K562 (cell line): Measurements from ENCODE around the gene HNRNPF. TPM values are rescaled to one million over a fixed set of nuclear protein-coding genes. Genes with fewer than 3 reads are reported as not detected.
A peak's percentile ranks its signal among the peaks of the same experiment; 100 is the strongest.

Experiments
- CHD2 ChIP-seq: IDR thresholded peaks from 2 replicates; pipeline ENCODE4 v1.6.1; 2011; ENCODE audit warnings: low read depth, low read length
- E4F1 ChIP-seq: fragments of 250-450 bp; sonication (Bioruptor Pico); IDR thresholded peaks from 2 replicates; pipeline ENCODE4 v1.5.0; 2021; ENCODE audit warnings: mild to moderate bottlenecking, borderline replicate concordance
- NCOA1 ChIP-seq: fragments of 450-650 bp; IDR thresholded peaks from 2 replicates; pipeline ENCODE4 v1.6.1; 2016; ENCODE audit warnings: low read depth
- SMAD3 ChIP-seq: fragments of 450-650 bp; formaldehyde crosslinking; conservative IDR thresholded peaks from 2 replicates; pipeline ENCODE4 v1.4.0; 2020; ENCODE audit warnings: mild to moderate bottlenecking
- ZBTB40 ChIP-seq, 2 experiments: fragments of 450-650 bp in 1 of 2; sonication (generic) in 1 of 2; formaldehyde crosslinking in 1 of 2; IDR thresholded peaks; 2 replicates each; pipeline versions ENCODE4 v1.7.1 to v1.9.0; 2016 to 2022; ENCODE audit warnings: inconsistent platforms in 1 of 2, mild to moderate bottlenecking in 1 of 2, missing genetic modification reagents in 1 of 2
- ZHX1 ChIP-seq: fragments of 150-350 bp; conservative IDR thresholded peaks from 2 replicates; pipeline ENCODE4 v1.6.1; 2014; ENCODE audit warnings: low read length
- ZNF561 ChIP-seq: fragments of 450-650 bp; formaldehyde crosslinking; conservative IDR thresholded peaks from 2 replicates; pipeline ENCODE4 v1.4.0; 2020; ENCODE audit warnings: mild to moderate bottlenecking, moderate library complexity
- polyA plus RNA-seq, 8 experiments: library from polyadenylated mRNA; depleted of rRNA in 4 of 8; stranded (reverse) in 5 of 8; unstranded in 3 of 8; fragments of >200 nt; fragmentation: Nextera tagmentation in 2 of 8; fragmentation: Illumina TruSeq in 1 of 8; extraction: Ambion mirVana in 2 of 8; extraction: Trizol in 1 of 8; gene quantifications; 2 replicates each; pipeline versions ENCODE4 v1.2.1 to v1.2.3, GENCODE V29; 2011 to 2014; ENCODE audit warnings: inconsistent platforms in 1 of 8, missing spikeins in 1 of 8
- total RNA-seq, 7 experiments: library from RNA; depleted of rRNA in 6 of 7; stranded (reverse); fragments of >200 nt in 6 of 7; fragmentation: Illumina TruSeq in 2 of 7; extraction: Trizol in 2 of 7; gene quantifications; 2 replicates each; pipeline versions ENCODE4 v1.2.1 to v1.2.3, GENCODE V29; 2011 to 2021; ENCODE audit warnings: low replicate concordance in 1 of 7
- TF ChIP-seq, protein P1 (sequence below): fragments of 250-450 bp; sonication (Bioruptor Pico); IDR thresholded peaks from 2 replicates; pipeline ENCODE4 v1.5.0; 2022; ENCODE audit warnings: mild to moderate bottlenecking
- TF ChIP-seq, protein P2 (sequence below): fragments of 250-450 bp; sonication (Bioruptor Pico); IDR thresholded peaks from 2 replicates; pipeline ENCODE4 v1.9.0; 2021; ENCODE audit warnings: mild to moderate bottlenecking

Gene HNRNPF
- total and polyA plus RNA-seq, 9 of the 15 experiments (the other 6 are each of a cell fraction or from before 2014, with no cell fraction given) = 192 to 489 (median 416) TPM

DNA sequence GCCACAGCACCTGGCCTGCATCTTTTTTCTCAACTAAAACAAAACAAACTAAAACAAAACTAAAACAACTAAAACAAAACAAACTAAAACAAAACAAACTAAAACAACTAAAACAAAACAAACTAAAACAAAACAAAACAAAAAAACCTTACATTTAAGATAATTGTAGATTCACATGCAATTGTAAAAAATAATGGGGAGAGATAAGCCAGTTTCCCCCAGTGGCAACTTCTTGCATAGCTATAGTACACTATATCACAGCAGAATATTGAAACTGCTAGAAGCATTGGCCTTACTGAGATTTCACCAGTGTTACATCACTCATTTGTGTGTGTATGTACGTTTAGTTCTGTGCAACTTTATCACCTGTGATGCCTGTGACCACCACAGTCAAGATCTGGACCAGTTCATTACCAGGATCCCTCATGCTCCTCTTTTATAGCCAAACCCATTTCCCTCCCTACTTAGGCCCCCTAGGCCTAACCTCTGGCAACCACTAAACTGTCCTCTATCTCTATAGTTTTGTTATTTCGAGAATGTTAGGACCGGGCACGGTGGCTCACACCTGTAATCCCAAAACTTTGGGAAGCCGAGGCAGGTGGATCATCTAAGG lies 28.3 kb downstream of the HNRNPF start (continued):
- TF ChIP-seq ZBTB40 (IDR thresholded peaks at IDR 0.05) = peak; percentile 92
- TF ChIP-seq ZBTB40 (CRISPR knock-in tag; IDR thresholded peaks at IDR 0.05) = no peak
- TF ChIP-seq E4F1 = no peak
- no peak for TF ChIP-seq SMAD3 (CRISPR knock-in tag)
- no peak for TF ChIP-seq ZHX1
- TF ChIP-seq CHD2 = no peak
- TF ChIP-seq NCOA1 = no peak
- TF ChIP-seq ZNF561 (CRISPR knock-in tag) = no peak
- TF ChIP-seq, protein P1, sequence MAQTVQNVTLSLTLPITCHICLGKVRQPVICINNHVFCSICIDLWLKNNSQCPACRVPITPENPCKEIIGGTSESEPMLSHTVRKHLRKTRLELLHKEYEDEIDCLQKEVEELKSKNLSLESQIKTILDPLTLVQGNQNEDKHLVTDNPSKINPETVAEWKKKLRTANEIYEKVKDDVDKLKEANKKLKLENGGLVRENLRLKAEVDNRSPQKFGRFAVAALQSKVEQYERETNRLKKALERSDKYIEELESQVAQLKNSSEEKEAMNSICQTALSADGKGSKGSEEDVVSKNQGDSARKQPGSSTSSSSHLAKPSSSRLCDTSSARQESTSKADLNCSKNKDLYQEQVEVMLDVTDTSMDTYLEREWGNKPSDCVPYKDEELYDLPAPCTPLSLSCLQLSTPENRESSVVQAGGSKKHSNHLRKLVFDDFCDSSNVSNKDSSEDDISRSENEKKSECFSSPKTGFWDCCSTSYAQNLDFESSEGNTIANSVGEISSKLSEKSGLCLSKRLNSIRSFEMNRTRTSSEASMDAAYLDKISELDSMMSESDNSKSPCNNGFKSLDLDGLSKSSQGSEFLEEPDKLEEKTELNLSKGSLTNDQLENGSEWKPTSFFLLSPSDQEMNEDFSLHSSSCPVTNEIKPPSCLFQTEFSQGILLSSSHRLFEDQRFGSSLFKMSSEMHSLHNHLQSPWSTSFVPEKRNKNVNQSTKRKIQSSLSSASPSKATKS = no peak
- TF ChIP-seq, protein P2, sequence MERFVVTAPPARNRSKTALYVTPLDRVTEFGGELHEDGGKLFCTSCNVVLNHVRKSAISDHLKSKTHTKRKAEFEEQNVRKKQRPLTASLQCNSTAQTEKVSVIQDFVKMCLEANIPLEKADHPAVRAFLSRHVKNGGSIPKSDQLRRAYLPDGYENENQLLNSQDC (CRISPR knock-in tag) = no peak
